Neuronal stem cell (in vitro differentiated cells): ENCODE measurements around the gene RRAS.

Experiments used
- DNase-seq: peaks from one replicate; pipeline ENCODE4 v3.0.0-alpha.2; 2013; ENCODE audit warnings: low spot score
- H2AFZ ChIP-seq: one replicate; pipeline ENCODE4 v1.6.1; 2013; ENCODE audit warnings: mild to moderate bottlenecking, low read length, inconsistent platforms
- H2AK5ac ChIP-seq: 2 replicates; pipeline ENCODE4 v1.6.1; 2013; ENCODE audit warnings: low read depth, mild to moderate bottlenecking, inconsistent platforms, low read length, moderate library complexity, mixed read lengths
- H2BK120ac ChIP-seq: 2 replicates; pipeline ENCODE4 v1.6.1; 2013; ENCODE audit warnings: low read depth, mild to moderate bottlenecking, inconsistent platforms, low read length, moderate library complexity, mixed read lengths
- H2BK12ac ChIP-seq: one replicate; pipeline ENCODE4 v1.6.1; 2013; ENCODE audit warnings: low read length, inconsistent platforms
- H2BK15ac ChIP-seq: 2 replicates; pipeline ENCODE4 v1.6.1; 2013; ENCODE audit warnings: mild to moderate bottlenecking, low read length, inconsistent platforms, mixed read lengths
- H2BK5ac ChIP-seq: one replicate; pipeline ENCODE4 v1.6.1; 2013; ENCODE audit warnings: inconsistent platforms, mild to moderate bottlenecking, low read length, moderate library complexity
- H3K14ac ChIP-seq: one replicate; pipeline ENCODE4 v1.6.1; 2013; ENCODE audit warnings: low read length, inconsistent platforms
- H3K18ac ChIP-seq: 2 replicates; pipeline ENCODE4 v1.6.1; 2013; ENCODE audit warnings: low read length, inconsistent platforms
- H3K23ac ChIP-seq: 2 replicates; pipeline ENCODE4 v1.6.1; 2013; ENCODE audit warnings: low read depth, mild to moderate bottlenecking, mixed read lengths, low read length, inconsistent platforms; ENCODE audit not compliant: poor library complexity
- H3K27ac ChIP-seq: replicated peaks from 3 replicates; pipeline ENCODE4 v1.5.1; 2013; ENCODE audit warnings: low read length, inconsistent platforms
- H3K27me3 ChIP-seq, 3 experiments: 2 replicates each; pipeline ENCODE4 v1.6.1; 2013; ENCODE audit warnings: low read length in 3 of 3, mild to moderate bottlenecking in 2 of 3, inconsistent platforms in 1 of 3, low read depth in 1 of 3, mixed read lengths in 1 of 3, moderate library complexity in 1 of 3; ENCODE audit not compliant: control insufficient read depth in 3 of 3, insufficient read depth in 3 of 3
- H3K36me3 ChIP-seq, 2 donors: replicated peaks in 1 of 2; 2 replicates each; pipeline ENCODE4 v1.6.1; 2013; ENCODE audit warnings: low read length in 2 of 2; ENCODE audit not compliant: control insufficient read depth in 2 of 2, insufficient read depth in 2 of 2
- H3K4ac ChIP-seq: 2 replicates; pipeline ENCODE4 v1.6.1; 2013; ENCODE audit warnings: inconsistent platforms, mild to moderate bottlenecking, low read length, moderate library complexity
- H3K4me1 ChIP-seq, 2 donors: 1 replicate in 1 of 2; 2 replicates in 1 of 2; pipeline ENCODE4 v1.6.1; 2013; ENCODE audit warnings: low read length in 2 of 2, low read depth in 1 of 2; ENCODE audit not compliant: control insufficient read depth in 2 of 2, insufficient read depth in 1 of 2
- H3K4me2 ChIP-seq: one replicate; pipeline ENCODE4 v1.6.1; 2013; ENCODE audit warnings: mild to moderate bottlenecking, low read length, inconsistent platforms; ENCODE audit not compliant: insufficient read depth, poor library complexity, severe bottlenecking
- H3K4me3 ChIP-seq, 2 donors: 2 replicates each; pipeline ENCODE4 v1.5.1; 2013; ENCODE audit warnings: low read length in 2 of 2, mild to moderate bottlenecking in 2 of 2, inconsistent platforms in 1 of 2, moderate library complexity in 1 of 2
- H3K79me1 ChIP-seq: one replicate; pipeline ENCODE4 v1.6.1; 2013; ENCODE audit warnings: low read depth, mild to moderate bottlenecking, inconsistent platforms, low read length, moderate library complexity
- H3K9ac ChIP-seq: one replicate; pipeline ENCODE4 v1.6.1; 2013; ENCODE audit warnings: mild to moderate bottlenecking, low read depth, low read length, inconsistent platforms; ENCODE audit not compliant: poor library complexity
- H3K9me3 ChIP-seq, 2 donors: replicated peaks in 1 of 2; 2 replicates each; pipeline versions ENCODE3 to v1.6.1; 2013; ENCODE audit warnings: low read length in 2 of 2, mild to moderate bottlenecking in 2 of 2, inconsistent platforms in 1 of 2, low read depth in 1 of 2, mixed read lengths in 1 of 2, moderate library complexity in 1 of 2; ENCODE audit not compliant: control insufficient read depth in 2 of 2, insufficient read depth in 1 of 2
- H4K8ac ChIP-seq: one replicate; pipeline ENCODE4 v1.6.1; 2013; ENCODE audit warnings: low read depth, mild to moderate bottlenecking, inconsistent platforms, low read length, moderate library complexity
- H4K91ac ChIP-seq: one replicate; pipeline ENCODE4 v1.6.1; 2013; ENCODE audit warnings: low read length, low read depth, mild to moderate bottlenecking, inconsistent platforms; ENCODE audit not compliant: poor library complexity
- WGBS, 2 donors: extraction: QIAGEN DNeasy Blood & Tissue Kit; methylation state at CpG; one replicate each; pipeline ENCODE4 v1.1.7; 2013; ENCODE audit warnings: missing lambda C conversion rate in 2 of 2, mixed read lengths in 1 of 2; ENCODE audit not compliant: insufficient read length in 2 of 2, insufficient replicate concordance in 1 of 2; ENCODE audit errors: extremely low coverage in 2 of 2; 5-methylcytosine and 5-hydroxymethylcytosine counted together

RRAS gene

DNA sequence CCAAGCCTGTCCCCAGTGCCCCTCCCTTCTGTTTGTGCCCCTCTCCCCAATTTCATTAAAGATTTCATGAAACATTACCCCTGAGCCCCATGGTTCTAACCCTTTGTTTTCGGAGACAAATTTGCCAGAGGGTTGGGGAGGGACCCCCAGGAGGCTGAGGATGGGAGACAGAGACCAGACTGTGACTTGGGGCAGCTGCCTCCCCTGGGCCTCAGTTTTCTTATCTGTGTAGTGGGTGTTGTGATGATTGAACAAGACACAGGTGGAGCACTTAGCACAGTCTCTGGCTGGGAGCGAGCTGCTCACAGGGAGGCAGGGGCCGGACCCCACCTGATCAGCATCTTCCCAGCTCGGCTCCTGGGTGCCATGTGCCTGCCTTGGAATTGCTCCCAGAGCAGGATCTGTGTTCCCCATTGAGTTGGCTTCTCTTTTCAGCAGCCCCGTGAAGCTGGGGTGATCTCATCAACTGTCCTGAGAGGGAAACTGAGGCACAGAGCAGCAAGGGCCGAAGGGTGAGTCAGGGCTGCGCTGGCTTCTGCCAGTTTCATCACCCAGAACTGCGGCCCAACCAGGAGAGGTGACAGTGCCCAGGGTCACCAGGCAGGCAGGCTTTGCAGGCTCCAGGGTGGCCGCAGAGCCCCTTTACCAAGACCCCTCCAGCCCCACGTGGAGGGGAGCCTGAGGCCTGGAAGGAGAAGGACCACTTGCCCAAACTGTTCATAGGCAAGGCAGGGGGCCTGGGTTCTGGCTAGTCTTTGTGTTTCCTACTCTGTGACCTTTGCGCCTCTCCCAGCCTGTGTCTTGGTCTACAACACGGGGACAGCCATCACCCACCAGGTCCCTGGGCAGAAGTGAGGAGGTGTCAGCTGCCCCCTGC, 18.9 kb upstream of the RRAS start:
- whole genome bisulfite sequencing, 2 donors: no CpG with 5 or more reads among the region's 12 CpGs
- H3K36me3 ChIP-seq: peaks cover 70 to 95% of the 10 kb centered on the region in 2 donors
- H3K4me2 ChIP-seq: no peak overlapping the region
- H3K9ac ChIP-seq: no peak overlapping the region
- peaks cover 10% of the 10 kb centered on the region for H3K79me1 ChIP-seq
- H3K23ac ChIP-seq: no peak overlapping the region
- peak overlapping the region; percentile 43 for H2BK12ac ChIP-seq
- H4K91ac ChIP-seq: no peak overlapping the region
- H2BK5ac ChIP-seq: no peak overlapping the region
- H2BK15ac ChIP-seq: no peak overlapping the region
- no peak overlapping the region for H2AK5ac ChIP-seq
- no peak overlapping the region for H2AFZ ChIP-seq
- H2BK120ac ChIP-seq: no peak overlapping the region
- no peak overlapping the region for H3K18ac ChIP-seq
- H3K4me1 ChIP-seq: no peaks in the 10 kb centered on the region
- no peak overlapping the region for H3K4ac ChIP-seq
- H3K9me3 ChIP-seq: peaks cover 4 to 5% of the 10 kb centered on the region in 2 donors
- H3K27me3 ChIP-seq: no peaks in the 10 kb centered on the region
- H3K27ac ChIP-seq: no peak overlapping the region
- H3K4me3 ChIP-seq: no peak overlapping the region
- no peak overlapping the region for H3K14ac ChIP-seq
- no peak overlapping the region for H4K8ac ChIP-seq
- no peak for DNase-seq

DNA sequence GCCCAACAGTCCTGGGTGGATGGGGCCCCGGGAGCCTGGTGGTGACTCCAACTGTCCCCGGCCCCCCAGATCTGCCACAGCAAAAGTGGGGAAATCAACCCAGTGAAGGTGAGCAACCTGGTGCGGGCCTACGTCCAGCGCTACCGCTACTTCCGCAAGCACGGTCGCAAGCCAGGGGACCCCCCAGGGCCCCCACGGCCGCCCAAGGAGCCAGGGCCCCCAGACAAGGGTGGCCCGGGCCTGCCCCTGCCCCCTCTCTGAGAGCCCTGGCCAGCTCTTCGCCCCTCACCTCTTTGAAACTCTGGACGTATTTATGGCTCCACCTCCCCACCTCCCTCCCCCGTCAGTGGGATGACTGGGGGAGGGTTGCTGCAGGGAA, 18.2 kb upstream of the RRAS start:
- no peak for DNase-seq
- no peak overlapping the region for H3K18ac ChIP-seq
- H4K8ac ChIP-seq: no peak overlapping the region
- H2AK5ac ChIP-seq: no peak overlapping the region
- H3K4ac ChIP-seq: no peak overlapping the region
- no peak overlapping the region for H2BK120ac ChIP-seq
- H3K23ac ChIP-seq: no peak overlapping the region
- no peaks in the 10 kb centered on the region for H3K27me3 ChIP-seq
- H2BK12ac ChIP-seq: no peak overlapping the region
- no peak overlapping the region for H4K91ac ChIP-seq
- no CpG with 5 or more reads among the region's 15 CpGs for WGBS, 2 donors
- no peak overlapping the region for H2BK15ac ChIP-seq
- H2BK5ac ChIP-seq: no peak overlapping the region
- no peak overlapping the region for H3K14ac ChIP-seq
- H3K4me1 ChIP-seq: no peaks in the 10 kb centered on the region
- H3K9me3 ChIP-seq: peaks cover 4 to 5% of the 10 kb centered on the region in 2 donors
- no peak overlapping the region for H3K4me3 ChIP-seq
- no peak overlapping the region for H3K9ac ChIP-seq
- no peak overlapping the region for H3K27ac ChIP-seq
- H3K36me3 ChIP-seq: peaks cover 74 to 99% of the 10 kb centered on the region in 2 donors
- H2AFZ ChIP-seq: no peak overlapping the region
- peaks cover 15% of the 10 kb centered on the region for H3K79me1 ChIP-seq
- H3K4me2 ChIP-seq: no peak overlapping the region

DNA sequence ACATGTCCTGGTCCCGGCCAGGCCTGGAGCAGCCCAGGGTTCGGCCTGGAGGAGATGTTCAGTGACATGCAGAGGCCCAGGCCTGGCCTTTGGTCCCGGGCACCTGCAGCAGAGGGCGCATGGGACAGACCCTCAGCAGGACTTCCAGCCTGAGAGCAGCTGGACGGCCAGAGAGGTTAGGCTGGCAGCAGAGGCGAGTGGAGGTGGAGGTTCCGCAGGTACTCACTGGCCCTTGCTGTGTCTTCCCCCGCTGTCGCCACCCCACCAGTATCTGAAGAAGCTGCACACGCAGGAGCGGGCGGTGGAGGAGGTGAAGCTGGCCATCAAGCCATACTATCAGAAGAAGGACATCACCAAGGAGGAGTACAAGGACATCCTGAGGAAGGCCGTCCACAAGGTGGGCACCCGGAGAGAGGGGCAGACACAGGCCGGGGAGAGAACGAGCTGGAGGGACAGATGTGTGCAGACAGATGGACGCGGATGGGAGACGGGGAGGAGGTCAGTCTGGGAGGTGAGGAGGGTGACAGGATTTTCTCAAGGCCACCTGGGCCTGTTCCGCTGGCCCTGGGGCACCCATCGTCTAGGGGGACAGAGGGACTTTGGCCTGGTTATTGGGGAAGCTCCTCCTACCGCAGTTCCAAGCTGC, 17.7 kb upstream of the RRAS start:
- peaks cover 74 to 99% of the 10 kb centered on the region in 2 donors for H3K36me3 ChIP-seq
- H3K18ac ChIP-seq: no peak overlapping the region
- H3K9me3 ChIP-seq: peaks cover 4 to 5% of the 10 kb centered on the region in 2 donors
- no peaks in the 10 kb centered on the region for H3K27me3 ChIP-seq
- H3K27ac ChIP-seq: no peak overlapping the region
- H2BK12ac ChIP-seq: no peak overlapping the region
- peak overlapping the region; percentile 75 for H2BK5ac ChIP-seq
- DNase-seq: no peak
- H3K4me2 ChIP-seq: no peak overlapping the region
- no peak overlapping the region for H3K9ac ChIP-seq
- H3K23ac ChIP-seq: no peak overlapping the region
- H4K91ac ChIP-seq: no peak overlapping the region
- no peak overlapping the region for H2AFZ ChIP-seq
- H4K8ac ChIP-seq: no peak overlapping the region
- H3K4ac ChIP-seq: no peak overlapping the region
- H3K14ac ChIP-seq: no peak overlapping the region
- no peaks in the 10 kb centered on the region for H3K4me1 ChIP-seq
- H3K4me3 ChIP-seq: no peak overlapping the region
- peaks cover 20% of the 10 kb centered on the region for H3K79me1 ChIP-seq
- H2BK15ac ChIP-seq: no peak overlapping the region
- H2BK120ac ChIP-seq: no peak overlapping the region
- no peak overlapping the region for H2AK5ac ChIP-seq
- no CpG with 5 or more reads among the region's 22 CpGs for WGBS, 2 donors

DNA sequence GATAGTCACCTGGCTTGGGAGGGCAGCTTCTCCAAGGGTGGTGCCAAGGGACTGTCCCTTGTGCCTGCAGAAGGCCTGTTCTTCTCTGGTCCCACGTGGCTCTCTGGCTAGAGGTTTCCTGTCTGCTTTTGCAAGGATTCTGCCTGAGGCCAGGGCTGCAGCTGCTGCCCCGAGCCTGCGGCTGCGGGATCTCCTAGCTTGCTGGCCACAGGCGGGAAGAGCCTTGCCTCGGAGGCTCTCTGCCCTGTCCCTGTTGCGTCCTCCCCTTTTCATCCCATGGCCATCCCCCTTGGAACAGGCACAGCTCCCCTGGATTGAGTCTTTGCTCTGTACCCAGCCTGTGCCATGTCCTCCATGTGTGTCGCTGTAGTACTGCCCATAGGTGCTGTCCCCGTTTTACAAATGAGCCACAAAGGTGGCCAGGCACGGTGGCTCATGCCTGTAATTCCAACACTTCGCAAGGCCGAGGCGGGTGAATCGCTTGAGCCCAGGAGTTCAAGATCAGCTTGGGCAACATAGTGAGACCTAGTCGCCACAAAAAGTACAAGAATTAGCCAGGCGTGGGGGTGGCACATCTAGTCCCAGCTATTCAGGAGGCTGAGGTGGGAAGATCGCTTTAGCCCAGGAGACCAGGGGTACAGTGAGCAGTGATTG, 16.6 kb upstream of the RRAS start:
- peaks cover 4 to 5% of the 10 kb centered on the region in 2 donors for H3K9me3 ChIP-seq
- no peak for DNase-seq
- peak overlapping the region; percentile 34 for H3K23ac ChIP-seq
- no peak overlapping the region for H4K8ac ChIP-seq
- H3K4me2 ChIP-seq: no peak overlapping the region
- no peak overlapping the region for H3K9ac ChIP-seq
- no peak overlapping the region for H2BK15ac ChIP-seq
- H3K18ac ChIP-seq: no peak overlapping the region
- no peak overlapping the region for H3K27ac ChIP-seq
- peaks cover 67 to 95% of the 10 kb centered on the region in 2 donors for H3K36me3 ChIP-seq
- H3K4me3 ChIP-seq: peak overlapping the region in 1 of 2 donors; percentile 51
- H3K4ac ChIP-seq: no peak overlapping the region
- no peak overlapping the region for H2BK5ac ChIP-seq
- H2AFZ ChIP-seq: no peak overlapping the region
- H4K91ac ChIP-seq: no peak overlapping the region
- H2BK12ac ChIP-seq: no peak overlapping the region
- H3K4me1 ChIP-seq: no peaks in the 10 kb centered on the region
- H2AK5ac ChIP-seq: no peak overlapping the region
- H3K14ac ChIP-seq: no peak overlapping the region
- H3K79me1 ChIP-seq: peaks cover 23% of the 10 kb centered on the region
- H3K27me3 ChIP-seq: no peaks in the 10 kb centered on the region
- no CpG with 5 or more reads among the region's 17 CpGs for WGBS, 2 donors
- no peak overlapping the region for H2BK120ac ChIP-seq
